Suppressor macrophage treated with lipopolysaccharide for 4 hours (primary cell): ENCODE results near the gene CXCL8.

Experiments used
- DNase-seq: peaks from one replicate; pipeline ENCODE4 v3.0.0-alpha.2; 2020

CXCL8 gene

DNA sequence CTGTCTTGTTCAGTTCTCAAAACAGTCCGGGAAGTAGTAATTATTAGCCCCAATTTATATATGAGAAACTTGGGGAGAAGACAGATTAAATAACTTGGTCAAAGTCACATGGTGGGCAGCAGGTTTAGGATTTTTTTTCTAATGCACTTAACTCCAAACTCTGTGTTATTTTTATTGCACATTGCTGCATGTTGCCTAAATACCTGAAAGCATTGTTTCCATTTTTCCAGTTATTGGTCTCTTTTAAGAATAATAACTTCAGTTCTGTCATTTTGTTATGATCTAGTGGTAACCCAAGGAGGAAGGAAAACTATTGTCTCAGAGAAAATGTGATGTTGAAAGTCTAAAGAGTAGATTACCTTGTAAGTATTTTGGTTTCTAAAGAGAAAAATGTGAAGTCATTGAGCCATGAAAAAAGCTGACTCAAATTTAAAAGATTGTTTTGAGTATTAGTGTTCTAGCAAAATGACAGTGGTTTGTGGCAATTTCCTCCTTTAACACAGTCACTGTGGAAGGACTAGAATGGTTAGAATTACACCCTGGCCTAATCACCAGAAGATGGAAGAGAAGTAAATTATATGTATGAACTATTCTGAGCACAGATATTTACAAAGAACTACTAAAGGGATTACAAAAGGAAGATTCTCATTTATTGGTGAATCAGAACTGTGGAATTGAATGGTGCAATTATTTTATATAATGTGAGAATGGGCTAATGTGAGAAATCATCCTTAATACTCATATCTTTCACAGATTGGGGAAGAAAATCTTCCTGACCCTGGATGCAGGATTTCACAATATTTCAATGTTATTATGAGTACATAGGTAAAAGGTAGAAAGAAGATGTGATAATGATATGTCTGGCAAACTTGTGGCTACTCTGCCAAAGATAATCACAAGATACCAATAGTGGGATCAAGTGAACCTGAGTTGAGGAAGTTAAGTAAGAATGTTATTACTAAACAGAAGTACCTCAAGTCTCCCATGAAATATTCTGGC is 21.7 kb upstream of the CXCL8 start:
- DNase-seq: peak; percentile 74

DNA sequence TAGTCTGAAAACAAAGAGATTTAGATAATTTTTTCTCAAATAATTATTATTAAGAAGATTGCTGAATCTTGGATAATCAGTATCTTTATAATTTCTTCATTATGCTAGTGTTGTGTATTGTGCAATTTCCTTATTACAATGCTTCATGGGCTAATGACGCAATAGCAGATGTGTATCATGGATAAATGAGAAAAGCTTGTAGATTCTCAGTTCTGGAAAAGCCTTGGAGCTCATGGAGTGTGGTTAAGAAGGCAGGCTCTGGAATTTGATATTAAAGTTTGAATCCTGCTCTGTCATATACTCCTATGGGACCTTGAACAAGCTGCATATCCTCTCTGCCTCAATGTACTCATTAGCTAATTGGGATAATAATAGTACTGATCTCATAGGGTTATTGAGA is 18.9 kb upstream of the CXCL8 start:
- DNase-seq: peak; percentile 77

DNA sequence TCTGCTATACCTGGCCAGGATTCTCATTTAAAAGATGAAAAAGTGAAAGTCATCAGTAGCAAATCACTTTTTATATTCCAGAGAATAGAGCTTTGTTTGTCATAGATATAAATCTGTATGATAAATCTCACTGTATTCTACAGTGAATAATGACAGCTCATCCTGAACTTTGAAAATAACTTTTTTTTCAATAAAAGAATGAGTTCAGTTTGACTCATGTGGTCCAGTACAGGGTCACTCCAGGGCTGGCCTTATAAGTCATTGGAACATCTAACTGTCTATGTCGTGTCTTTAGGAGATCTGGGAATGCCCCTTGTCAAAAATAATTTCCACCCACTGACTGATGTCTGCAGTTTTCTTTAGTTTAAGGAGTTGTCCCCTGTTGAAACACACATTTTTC is 18.5 kb upstream of the CXCL8 start:
- peak; percentile 73 for DNase-seq

DNA sequence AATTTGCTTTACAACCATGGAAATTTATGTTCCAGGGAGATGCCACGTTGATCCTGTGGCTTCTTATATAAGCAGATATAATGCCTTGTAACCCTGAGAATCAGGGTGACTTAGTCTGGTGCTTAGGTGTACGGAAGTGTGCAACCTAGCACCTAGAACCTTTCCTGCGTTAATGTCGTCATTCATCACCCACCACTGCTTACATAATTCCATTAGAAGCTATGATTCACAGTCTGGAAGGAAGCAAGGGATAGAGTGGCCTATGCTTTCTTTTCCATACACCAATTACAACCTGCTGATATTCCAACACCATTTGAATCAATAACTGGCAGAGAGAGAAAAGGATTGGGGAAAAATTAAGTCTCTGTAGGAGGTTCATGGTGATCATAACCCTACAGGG is 17.3 kb upstream of the CXCL8 start:
- DNase-seq: no peak

DNA sequence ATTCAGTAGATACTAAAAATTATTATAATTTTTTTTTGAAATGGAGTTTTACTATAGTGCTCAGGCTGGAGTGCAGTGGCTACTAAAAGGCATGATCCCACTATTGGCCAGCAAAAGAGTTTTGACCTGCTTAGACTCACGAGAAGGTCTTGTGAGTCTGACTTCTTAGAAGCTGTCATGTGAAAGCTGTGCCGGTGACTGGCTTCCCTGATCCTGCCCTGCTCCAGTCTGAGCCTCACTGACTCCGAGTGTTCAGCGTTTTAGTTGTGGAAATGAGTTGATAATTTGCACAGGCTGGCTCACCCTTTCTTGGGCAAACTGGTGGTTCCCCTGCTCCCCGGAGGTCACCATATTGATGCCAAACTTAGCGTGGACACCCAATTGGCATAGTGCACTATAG is 16.4 kb upstream of the CXCL8 start:
- DNase-seq: no peak

DNA sequence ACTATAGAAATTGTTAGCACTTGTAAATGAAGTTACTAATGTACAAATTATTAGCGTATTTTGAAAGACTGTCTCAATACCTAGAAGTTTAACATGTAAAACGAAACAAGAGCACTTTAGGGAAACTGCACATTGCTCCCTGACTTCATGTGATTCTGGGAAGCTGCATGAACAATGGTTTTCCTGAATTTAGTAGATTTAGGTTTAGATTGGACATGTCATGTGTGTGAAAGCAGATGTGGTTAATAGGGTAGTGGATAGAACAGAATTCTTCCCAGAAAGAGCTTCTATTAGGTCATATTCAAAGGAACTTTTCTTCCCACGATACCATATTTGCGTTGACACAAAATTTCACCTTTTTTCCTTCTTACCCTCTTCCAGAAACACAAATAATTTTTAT is 14.9 kb upstream of the CXCL8 start:
- DNase-seq: peak; percentile 74

DNA sequence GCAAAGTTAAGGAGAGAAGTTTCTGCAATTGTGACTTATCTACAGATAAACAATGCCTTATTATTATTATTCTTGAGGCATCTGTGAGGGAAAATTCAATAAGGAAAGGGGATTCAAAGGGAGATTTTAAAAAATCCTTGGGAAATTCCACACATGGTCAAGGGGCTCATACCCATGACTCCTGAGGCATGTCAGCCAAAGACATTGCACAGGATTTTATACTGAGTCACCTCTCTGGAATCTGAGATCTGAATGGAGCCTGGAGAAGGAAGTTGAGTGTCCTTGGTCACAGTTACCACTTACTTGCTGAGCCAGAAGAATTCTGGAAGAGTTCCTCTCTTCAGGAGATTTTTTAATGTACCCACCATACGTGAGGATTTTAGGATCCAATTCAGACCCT is 14.4 kb upstream of the CXCL8 start:
- peak; percentile 90 for DNase-seq

DNA sequence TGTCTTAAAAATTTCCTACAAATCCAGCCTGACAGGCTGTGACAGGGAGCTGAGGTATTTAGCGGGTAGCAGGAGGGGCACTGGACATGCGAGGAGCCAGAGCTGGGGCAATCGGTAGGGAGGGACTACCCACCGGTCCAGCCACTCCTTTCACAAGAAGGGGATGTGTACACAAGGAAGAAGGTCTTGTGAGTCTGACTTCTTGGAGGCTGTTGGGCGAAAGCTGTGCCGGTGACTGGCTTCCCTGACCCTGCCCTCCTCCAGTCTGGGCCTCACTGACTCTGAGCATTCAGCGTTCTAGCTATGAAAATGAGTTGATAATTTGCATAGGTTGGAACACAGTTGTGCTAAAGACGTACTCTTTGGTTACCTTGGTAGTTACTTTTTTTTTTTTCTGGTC is 12.7 kb upstream of the CXCL8 start:
- no peak for DNase-seq

DNA sequence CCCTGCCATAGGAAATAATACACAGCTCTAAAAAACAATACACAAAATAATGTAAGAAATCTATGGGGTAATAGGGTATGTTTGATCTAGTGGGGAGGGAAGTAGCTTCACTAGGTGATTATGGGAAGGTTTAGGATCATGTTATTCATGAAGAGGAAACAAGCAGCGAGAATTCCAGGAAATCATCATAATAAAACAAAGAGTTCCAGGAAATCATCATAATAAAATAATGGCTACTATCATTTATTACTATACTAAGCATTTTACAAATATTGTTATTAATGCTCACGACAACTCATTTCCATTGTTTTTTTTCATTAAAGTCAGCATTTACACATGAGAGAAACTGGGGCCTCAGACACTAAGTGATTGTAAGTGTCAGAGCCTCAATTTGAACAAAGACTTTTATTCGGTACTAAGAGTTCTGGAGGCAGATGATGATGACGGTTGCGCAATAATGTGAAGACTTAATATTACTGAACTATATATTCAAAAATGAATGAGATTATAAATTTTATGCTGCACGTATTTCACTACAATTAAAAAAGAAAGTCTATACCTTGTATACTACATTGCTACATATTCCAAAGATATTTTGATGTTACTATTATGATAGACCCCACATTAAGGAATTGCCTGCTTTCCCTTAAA is 12.2 kb upstream of the CXCL8 start:
- no peak for DNase-seq

DNA sequence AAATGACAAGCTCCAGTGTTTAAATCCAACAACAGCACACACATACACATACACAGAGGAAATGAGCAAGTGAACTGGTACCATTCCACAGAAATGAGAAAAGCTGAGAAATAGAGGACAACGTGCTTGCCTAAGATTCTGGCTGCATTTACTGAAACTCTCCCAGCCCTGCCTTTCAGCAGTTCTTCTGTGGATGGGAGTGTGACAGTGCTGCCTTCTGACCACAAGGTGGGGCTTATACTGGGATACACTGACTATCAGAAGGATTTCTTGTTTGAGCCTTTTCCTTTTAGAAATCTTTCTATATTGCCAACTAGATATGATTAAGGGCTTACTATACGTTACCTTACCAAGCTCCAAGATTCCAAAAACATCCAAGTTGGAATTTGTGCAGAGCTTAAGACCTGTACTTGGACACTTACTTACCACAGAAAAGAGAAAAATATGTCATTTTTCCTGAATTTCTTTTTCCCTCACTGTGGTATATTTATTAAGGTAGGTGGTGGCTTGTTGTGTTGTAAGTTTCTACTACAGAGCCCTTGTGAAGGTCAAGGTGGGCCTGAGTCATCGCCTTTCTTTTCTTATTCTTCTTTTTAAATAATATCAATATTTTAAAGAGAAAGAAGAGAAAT is 10.7 kb upstream of the CXCL8 start:
- DNase-seq: peak; percentile 71

DNA sequence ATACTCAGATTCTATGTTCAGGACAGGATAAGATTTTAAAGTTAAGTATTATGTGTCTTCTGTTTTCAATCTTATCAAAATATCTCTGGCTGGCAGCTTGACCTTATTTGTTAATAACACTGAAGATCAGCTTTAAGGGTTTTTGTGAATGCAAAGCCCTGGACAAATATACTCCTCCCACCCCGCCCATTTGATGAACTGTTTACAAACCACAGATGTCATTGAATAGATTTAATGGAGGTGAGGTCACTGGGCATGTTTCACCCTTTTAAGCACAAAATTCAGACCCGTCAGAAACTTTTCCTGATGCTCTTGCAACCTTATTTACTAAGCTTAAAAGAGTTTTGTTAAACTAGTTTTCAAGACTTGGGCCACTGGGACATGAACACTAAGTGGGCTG is 10.1 kb upstream of the CXCL8 start:
- DNase-seq: no peak

DNA sequence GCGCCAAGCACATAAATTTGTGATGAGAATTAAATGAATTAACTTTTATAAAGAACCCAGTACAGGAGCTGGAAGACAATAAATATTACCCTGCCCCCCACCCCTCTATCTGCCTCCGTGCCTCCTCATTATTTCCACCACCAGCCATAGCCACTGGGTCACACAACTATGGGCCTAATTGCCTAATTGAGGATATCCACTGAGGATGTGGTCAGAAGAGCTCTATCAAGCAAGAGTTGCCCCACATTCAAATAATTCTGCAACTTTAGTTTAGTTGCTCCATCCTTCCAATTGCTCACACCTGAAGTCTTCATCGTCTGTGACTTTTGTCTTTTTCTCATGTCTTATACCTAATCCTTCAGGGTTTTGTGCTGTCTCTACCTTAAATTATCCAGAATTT is 9.5 kb upstream of the CXCL8 start:
- no peak for DNase-seq

DNA sequence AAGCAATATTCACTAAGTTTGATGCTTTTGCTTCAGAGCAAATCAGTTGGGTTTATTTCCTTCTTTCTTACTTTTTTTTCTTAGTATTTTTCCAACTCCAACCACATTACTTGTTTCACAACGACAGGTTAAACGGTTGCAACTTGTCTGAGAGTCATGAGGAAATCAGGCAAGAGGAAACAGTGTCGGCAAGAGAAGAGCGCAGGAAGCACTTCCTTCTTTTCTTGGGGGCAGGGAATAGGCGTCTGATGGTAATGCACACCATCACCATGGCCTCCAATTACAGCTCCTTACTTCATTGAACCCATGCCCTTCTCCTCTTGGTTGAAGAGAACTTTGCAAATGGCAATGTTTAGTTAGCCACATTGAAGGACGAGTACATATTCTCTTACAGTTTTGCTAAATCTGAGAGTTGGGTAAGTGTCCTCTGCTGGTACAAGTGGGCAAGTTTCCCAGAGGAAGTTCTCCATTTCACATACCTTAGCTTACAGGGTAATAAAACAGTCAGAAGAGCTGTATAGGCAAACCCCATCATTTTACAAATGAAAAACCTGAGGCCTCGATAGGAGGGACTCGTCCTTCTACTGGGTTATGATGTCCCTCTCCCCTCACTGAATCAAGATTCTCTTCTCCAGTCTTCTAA is 8.3 kb upstream of the CXCL8 start:
- DNase-seq: peak; percentile 85

DNA sequence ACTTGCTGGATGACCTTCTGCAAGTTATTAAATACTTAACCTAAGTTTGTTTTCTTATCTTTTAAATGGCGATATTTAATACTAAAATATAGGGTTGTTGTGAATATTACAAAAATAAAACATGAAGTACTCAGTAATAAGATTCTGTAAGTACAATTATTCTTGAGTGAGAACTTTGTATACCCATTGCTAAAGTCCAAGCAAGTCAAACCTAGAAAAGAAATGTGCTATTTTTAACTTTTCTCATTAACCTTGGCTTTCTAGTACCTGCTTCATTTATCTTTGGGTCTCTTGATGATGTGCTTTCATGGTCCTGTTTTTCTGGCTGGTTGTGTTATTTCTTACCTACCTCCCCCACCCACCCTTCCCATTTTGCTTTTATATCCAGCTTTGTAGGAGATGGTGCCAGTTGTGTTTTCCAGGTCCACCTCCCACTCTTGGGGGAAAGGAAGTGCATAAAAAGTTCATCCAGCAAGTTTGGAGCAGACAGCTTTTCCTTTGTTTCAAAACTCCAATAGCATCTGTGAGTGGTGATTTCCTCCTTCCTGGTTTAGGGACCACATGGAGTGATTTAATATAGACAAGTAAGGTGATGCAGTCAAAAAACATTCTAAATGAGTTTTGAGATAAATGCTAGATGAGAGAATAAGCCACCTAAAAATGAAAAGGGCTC is 7.5 kb upstream of the CXCL8 start:
- no peak for DNase-seq

DNA sequence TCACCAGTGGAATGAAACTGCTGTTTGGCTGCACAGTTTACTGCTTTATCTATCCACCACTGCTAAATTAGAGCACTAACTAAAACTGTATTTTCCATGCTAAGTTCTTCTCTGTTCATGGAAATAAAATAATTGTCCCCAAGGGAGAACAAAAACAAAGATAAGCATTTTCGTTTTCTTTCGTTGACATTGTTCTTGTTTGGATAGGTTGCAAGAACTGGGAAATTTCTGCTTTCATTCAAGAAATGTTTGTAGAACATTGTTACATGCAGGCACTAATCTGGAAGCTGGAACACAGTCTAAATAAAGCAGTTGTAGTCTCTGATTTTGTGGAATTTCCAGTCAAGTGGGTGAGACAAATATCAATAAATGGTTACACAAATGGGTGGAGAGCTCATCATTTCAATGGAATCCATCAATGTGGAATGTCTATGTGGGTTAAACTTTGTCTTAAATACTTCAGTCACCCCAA is 5.8 kb upstream of the CXCL8 start:
- no peak for DNase-seq

DNA sequence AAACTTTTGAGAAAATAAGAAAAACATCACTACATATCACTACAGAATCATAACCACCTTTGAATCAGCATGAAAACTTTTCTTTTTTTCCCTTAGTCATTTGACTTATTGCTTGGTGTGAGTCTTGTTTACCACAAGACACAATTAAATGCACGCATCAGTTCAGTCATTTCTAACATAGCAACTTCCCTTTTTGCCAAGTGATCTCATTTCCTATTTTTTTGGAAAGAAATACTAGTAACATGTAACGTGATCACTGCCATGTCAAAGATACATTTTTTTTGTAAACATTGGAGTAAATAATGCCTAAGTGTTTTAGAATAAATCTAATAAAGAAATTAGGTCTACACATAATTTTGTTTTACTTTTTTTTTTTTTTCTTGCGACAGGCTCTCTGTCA is 5.1 kb upstream of the CXCL8 start:
- peak; percentile 93 for DNase-seq

DNA sequence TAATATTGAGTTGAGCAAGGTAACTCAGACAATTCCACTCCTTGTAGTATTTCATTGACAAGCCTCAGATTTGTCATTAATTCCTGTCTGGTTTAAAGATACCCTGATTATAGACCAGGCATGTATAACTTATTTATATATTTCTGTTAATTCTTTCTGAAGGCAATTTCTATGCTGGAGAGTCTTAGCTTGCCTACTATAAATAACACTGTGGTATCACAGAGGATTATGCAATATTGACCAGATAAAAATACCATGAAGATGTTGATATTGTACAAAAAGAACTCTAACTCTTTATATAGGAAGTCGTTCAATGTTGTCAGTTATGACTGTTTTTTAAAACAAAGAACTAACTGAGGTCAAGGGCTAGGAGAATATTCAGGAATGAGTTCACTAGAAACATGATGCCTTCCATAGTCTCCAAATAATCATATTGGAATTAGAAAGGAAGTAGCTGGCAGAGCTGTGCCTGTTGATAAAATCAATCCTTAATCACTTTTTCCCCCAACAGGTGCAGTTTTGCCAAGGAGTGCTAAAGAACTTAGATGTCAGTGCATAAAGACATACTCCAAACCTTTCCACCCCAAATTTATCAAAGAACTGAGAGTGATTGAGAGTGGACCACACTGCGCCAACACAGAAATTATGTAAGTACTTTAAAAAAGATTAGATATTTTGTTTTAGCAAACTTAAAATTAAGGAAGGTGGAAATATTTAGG is 821 bp downstream of the CXCL8 start:
- no peak for DNase-seq

DNA sequence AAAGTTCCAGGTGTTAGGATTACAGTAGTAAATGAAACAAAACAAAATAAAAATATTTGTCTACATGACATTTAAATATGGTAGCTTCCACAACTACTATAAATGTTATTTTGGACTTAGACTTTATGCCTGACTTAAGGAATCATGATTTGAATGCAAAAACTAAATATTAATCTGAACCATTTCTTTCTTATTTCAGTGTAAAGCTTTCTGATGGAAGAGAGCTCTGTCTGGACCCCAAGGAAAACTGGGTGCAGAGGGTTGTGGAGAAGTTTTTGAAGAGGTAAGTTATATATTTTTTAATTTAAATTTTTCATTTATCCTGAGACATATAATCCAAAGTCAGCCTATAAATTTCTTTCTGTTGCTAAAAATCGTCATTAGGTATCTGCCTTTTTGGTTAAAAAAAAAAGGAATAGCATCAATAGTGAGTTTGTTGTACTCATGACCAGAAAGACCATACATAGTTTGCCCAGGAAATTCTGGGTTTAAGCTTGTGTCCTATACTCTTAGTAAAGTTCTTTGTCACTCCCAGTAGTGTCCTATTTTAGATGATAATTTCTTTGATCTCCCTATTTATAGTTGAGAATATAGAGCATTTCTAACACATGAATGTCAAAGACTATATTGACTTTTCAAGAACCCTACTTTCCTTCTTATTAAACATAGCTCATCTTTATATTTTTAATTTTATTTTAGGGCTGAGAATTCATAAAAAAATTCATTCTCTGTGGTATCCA is 1.6 kb downstream of the CXCL8 start:
- DNase-seq: no peak

DNA sequence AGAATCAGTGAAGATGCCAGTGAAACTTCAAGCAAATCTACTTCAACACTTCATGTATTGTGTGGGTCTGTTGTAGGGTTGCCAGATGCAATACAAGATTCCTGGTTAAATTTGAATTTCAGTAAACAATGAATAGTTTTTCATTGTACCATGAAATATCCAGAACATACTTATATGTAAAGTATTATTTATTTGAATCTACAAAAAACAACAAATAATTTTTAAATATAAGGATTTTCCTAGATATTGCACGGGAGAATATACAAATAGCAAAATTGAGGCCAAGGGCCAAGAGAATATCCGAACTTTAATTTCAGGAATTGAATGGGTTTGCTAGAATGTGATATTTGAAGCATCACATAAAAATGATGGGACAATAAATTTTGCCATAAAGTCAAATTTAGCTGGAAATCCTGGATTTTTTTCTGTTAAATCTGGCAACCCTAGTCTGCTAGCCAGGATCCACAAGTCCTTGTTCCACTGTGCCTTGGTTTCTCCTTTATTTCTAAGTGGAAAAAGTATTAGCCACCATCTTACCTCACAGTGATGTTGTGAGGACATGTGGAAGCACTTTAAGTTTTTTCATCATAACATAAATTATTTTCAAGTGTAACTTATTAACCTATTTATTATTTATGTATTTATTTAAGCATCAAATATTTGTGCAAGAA is 2.3 kb downstream of the CXCL8 start:
- DNase-seq: no peak

DNA sequence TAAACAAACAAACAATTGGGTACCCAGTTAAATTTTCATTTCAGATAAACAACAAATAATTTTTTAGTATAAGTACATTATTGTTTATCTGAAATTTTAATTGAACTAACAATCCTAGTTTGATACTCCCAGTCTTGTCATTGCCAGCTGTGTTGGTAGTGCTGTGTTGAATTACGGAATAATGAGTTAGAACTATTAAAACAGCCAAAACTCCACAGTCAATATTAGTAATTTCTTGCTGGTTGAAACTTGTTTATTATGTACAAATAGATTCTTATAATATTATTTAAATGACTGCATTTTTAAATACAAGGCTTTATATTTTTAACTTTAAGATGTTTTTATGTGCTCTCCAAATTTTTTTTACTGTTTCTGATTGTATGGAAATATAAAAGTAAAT is 2.9 kb downstream of the CXCL8 start:
- DNase-seq: no peak

DNA sequence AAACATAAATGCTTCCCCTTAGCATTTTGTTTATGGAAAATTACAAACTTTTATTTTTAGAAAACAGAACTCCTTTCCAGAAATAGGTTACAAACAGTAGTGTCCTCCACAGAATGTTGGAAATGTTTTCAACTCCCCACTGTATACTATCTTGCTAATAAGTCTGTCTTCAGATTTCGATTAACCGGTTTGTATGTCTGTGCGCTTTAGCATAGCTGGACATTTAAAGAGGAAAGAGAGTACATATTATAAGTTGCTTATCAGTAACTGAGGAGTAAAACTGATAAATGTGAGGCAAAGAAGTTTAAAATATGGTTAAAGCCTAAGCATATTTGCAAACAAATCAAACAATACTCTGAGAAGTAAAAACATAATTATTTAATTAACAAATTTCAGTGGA is 3.4 kb downstream of the CXCL8 start:
- no peak for DNase-seq
